IPS-18a (cell line): Measurements from ENCODE around the gene CHD3.
A peak's percentile ranks its signal among the peaks of the same experiment; 100 is the strongest.

Experiments
- H3K27ac ChIP-seq: one replicate; pipeline ENCODE4 v1.5.1; 2013; ENCODE audit warnings: low read length
- H3K27me3 ChIP-seq: one replicate; pipeline ENCODE4 v1.6.1; 2013; ENCODE audit warnings: mild to moderate bottlenecking, low read length; ENCODE audit not compliant: control insufficient read depth, insufficient read depth
- H3K36me3 ChIP-seq: one replicate; pipeline ENCODE4 v1.6.1; 2013; ENCODE audit warnings: low read depth, low read length; ENCODE audit not compliant: control insufficient read depth
- H3K4me1 ChIP-seq: one replicate; pipeline ENCODE4 v1.6.1; 2013; ENCODE audit warnings: low read depth, low read length; ENCODE audit not compliant: control insufficient read depth
- H3K4me3 ChIP-seq: one replicate; pipeline ENCODE4 v1.5.1; 2013; ENCODE audit warnings: low read length
- H3K9ac ChIP-seq: one replicate; pipeline ENCODE4 v1.6.1; 2013; ENCODE audit warnings: mild to moderate bottlenecking, low read length, moderate library complexity
- H3K9me3 ChIP-seq: one replicate; pipeline ENCODE4 v1.6.1; 2013; ENCODE audit warnings: low read depth, low read length; ENCODE audit not compliant: control insufficient read depth

CHD3 gene

GRCh38 chr17:7844292-7845154 lies 44.1 kb upstream of the CHD3 start:
- Histone ChIP-seq H3K4me1 (peaks cover 5% of the 10 kb centered on the region), H3K27me3 (peaks cover 41% of the 10 kb centered on the region), H3K9ac (peak overlapping the region; percentile 30), H3K4me3 (peak overlapping the region; percentile 76), H3K9me3 (no peaks in the 10 kb centered on the region), H3K27ac (no peak overlapping the region), H3K36me3 (no peaks in the 10 kb centered on the region)

- Histone ChIP-seq H3K27me3 (peaks cover 32% of the 10 kb centered on the region), H3K4me3 (peak overlapping the region; percentile 76), H3K9ac (no peak overlapping the region), H3K9me3 (no peaks in the 10 kb centered on the region), H3K4me1 (peaks cover 5% of the 10 kb centered on the region), H3K27ac (no peak overlapping the region), H3K36me3 (no peaks in the 10 kb centered on the region)
Measured at GRCh38 chr17:7845359-7846062, 43.1 kb upstream of the CHD3 start.

- Histone ChIP-seq H3K27ac (no peak overlapping the region), H3K27me3 (peaks cover 31% of the 10 kb centered on the region), H3K36me3 (no peaks in the 10 kb centered on the region)
Measured at GRCh38 chr17:7846063-7846735, 42.4 kb upstream of the CHD3 start.

GRCh38 chr17:7846765-7847661 lies 41.6 kb upstream of the CHD3 start:
- H3K27me3 ChIP-seq: peaks cover 31% of the 10 kb centered on the region
- no peak overlapping the region for H3K9ac ChIP-seq
- no peaks in the 10 kb centered on the region for H3K9me3 ChIP-seq
- H3K4me3 ChIP-seq: no peak overlapping the region
- no peak overlapping the region for H3K27ac ChIP-seq
- H3K36me3 ChIP-seq: no peaks in the 10 kb centered on the region
- peaks cover 3% of the 10 kb centered on the region for H3K4me1 ChIP-seq

More at GRCh38 chr17:7846063-7846735, 42.4 kb upstream of the CHD3 start:
- no peaks in the 10 kb centered on the region for H3K9me3 ChIP-seq
- peaks cover 4% of the 10 kb centered on the region for H3K4me1 ChIP-seq
- no peak overlapping the region for H3K9ac ChIP-seq
- H3K4me3 ChIP-seq: no peak overlapping the region

- H3K27me3 ChIP-seq: peaks cover 33% of the 10 kb centered on the region
- H3K9ac ChIP-seq: no peak overlapping the region
- peaks cover 3% of the 10 kb centered on the region for H3K4me1 ChIP-seq
- no peak overlapping the region for H3K4me3 ChIP-seq
- H3K36me3 ChIP-seq: no peaks in the 10 kb centered on the region
- no peak overlapping the region for H3K27ac ChIP-seq
- no peaks in the 10 kb centered on the region for H3K9me3 ChIP-seq
Measured at GRCh38 chr17:7848131-7848579, 40.4 kb upstream of the CHD3 start.

- Histone ChIP-seq H3K4me3 (no peak overlapping the region), H3K4me1 (peaks cover 3% of the 10 kb centered on the region), H3K9ac (no peak overlapping the region), H3K36me3 (no peaks in the 10 kb centered on the region), H3K9me3 (no peaks in the 10 kb centered on the region), H3K27ac (no peak overlapping the region), H3K27me3 (peaks cover 38% of the 10 kb centered on the region)
Measured at GRCh38 chr17:7848739-7849129, 39.9 kb upstream of the CHD3 start.

- H3K9ac ChIP-seq: no peak overlapping the region
- peaks cover 39% of the 10 kb centered on the region for H3K27me3 ChIP-seq
- H3K4me1 ChIP-seq: peaks cover 3% of the 10 kb centered on the region
- no peaks in the 10 kb centered on the region for H3K36me3 ChIP-seq
- H3K27ac ChIP-seq: no peak overlapping the region
- H3K9me3 ChIP-seq: no peaks in the 10 kb centered on the region
- H3K4me3 ChIP-seq: no peak overlapping the region
Measured at GRCh38 chr17:7849130-7849750, 39.3 kb upstream of the CHD3 start.

GRCh38 chr17:7849751-7850504 lies 38.7 kb upstream of the CHD3 start:
- Histone ChIP-seq H3K4me1 (peaks cover 4% of the 10 kb centered on the region), H3K9me3 (no peaks in the 10 kb centered on the region), H3K4me3 (no peak overlapping the region), H3K9ac (no peak overlapping the region), H3K36me3 (no peaks in the 10 kb centered on the region), H3K27me3 (peaks cover 46% of the 10 kb centered on the region), H3K27ac (no peak overlapping the region)

- Histone ChIP-seq H3K36me3 (no peaks in the 10 kb centered on the region), H3K9ac (no peak overlapping the region), H3K4me3 (peak overlapping the region; percentile 66), H3K9me3 (no peaks in the 10 kb centered on the region), H3K27me3 (peaks cover 49% of the 10 kb centered on the region), H3K4me1 (peaks cover 12% of the 10 kb centered on the region), H3K27ac (no peak overlapping the region)
Measured at GRCh38 chr17:7850701-7851437, 37.7 kb upstream of the CHD3 start.
